OCI-LY3 (cell line): Measurements from ENCODE around the gene ACOXL.

Source experiments
- CTCF ChIP-seq: fragments of 200-600, 300-600 bp; sonication (generic); IDR thresholded peaks from 2 replicates; pipeline ENCODE4 v1.5.1; 2014; ENCODE audit warnings: antibody characterized with exemption, low read length, low read depth
- EZH2phosphoT487 ChIP-seq: fragments of 200-600 bp; shearing (Covaris generic); IDR thresholded peaks from 2 replicates; pipeline ENCODE4 v1.6.1; 2018; ENCODE audit warnings: antibody characterized with exemption, mixed run types, low read depth

- TF ChIP-seq CTCF (no peak), EZH2phosphoT487 (no peak)
Observed at GRCh38 chr2:111118481-111118980, 386.2 kb downstream of the ACOXL start.
